Measurements from ENCODE around the gene ZNF318.
"Not testable (repeated sequence)": the region's sequence is repeated elsewhere in the genome, so short reads cannot be mapped to it uniquely, and the experiment has no call there.

ZNF318 gene

GRCh38 chr6:43386492-43386891 lies 17.0 kb upstream of the ZNF318 start:
- DNase-seq, result no peak

GRCh38 chr6:43383021-43383667 lies 13.7 kb upstream of the ZNF318 start:
- DNase-seq, result no peak

- not testable (repeated sequence) for DNase-seq
These were observed 11.4 kb upstream of the ZNF318 start for GRCh38 chr6:43380858-43381257.

- DNase-seq, result no peak
These were observed 9.2 kb upstream of the ZNF318 start for GRCh38 chr6:43378631-43379030.

- DNase-seq, result no peak
These were observed 8.3 kb upstream of the ZNF318 start for GRCh38 chr6:43377710-43378229.

GRCh38 chr6:43376551-43376981 lies 7.1 kb upstream of the ZNF318 start:
- no peak for DNase-seq

- DNase-seq, result no peak
These were observed 6.2 kb upstream of the ZNF318 start for GRCh38 chr6:43375693-43376092.

GRCh38 chr6:43373252-43373875 lies 3.9 kb upstream of the ZNF318 start:
- no peak for DNase-seq

- DNase-seq, result not testable (repeated sequence)
These were observed 645 bp upstream of the ZNF318 start for GRCh38 chr6:43370003-43370580.

- DNase-seq, result no peak
These were observed 937 bp downstream of the ZNF318 start for GRCh38 chr6:43368259-43369160.

GRCh38 chr6:43367245-43367984 lies 2.0 kb downstream of the ZNF318 start:
- no peak for DNase-seq

GRCh38 chr6:43361269-43361668 lies 8.2 kb downstream of the ZNF318 start:
- DNase-seq, result no peak

- no peak for DNase-seq
These were observed 9.6 kb downstream of the ZNF318 start for GRCh38 chr6:43359831-43360230.

GRCh38 chr6:43359381-43359780 lies 10.1 kb downstream of the ZNF318 start:
- DNase-seq, result no peak

- no peak for DNase-seq
These were observed 13.4 kb downstream of the ZNF318 start for GRCh38 chr6:43355862-43356590.

GRCh38 chr6:43351951-43352350 lies 17.5 kb downstream of the ZNF318 start:
- not testable (repeated sequence) for DNase-seq

- no peak for DNase-seq
These were observed 22.0 kb downstream of the ZNF318 start for GRCh38 chr6:43347444-43347843.

GRCh38 chr6:43347021-43347420 lies 22.4 kb downstream of the ZNF318 start:
- no peak for DNase-seq

- DNase-seq, result not testable (repeated sequence)
These were observed 23.2 kb downstream of the ZNF318 start for GRCh38 chr6:43346243-43346642.

GRCh38 chr6:43339168-43339567 lies 30.3 kb downstream of the ZNF318 start:
- no peak for DNase-seq

- no peak for DNase-seq
These were observed 31.2 kb downstream of the ZNF318 start for GRCh38 chr6:43338243-43338642.

- DNase-seq, result no peak
These were observed 33.1 kb downstream of the ZNF318 start for GRCh38 chr6:43336382-43336781.

All from GOT3 (cell line).